Ramos (cell line): ENCODE measurements around the gene MYO1A.
"Not testable (repeated sequence)": the region's sequence is repeated elsewhere in the genome, so short reads cannot be mapped to it uniquely, and the experiment has no call there.

ENCODE experiments used
- in situ Hi-C: fragments of 300-500 bp; cut with MboI; formaldehyde crosslinking; loops from one replicate; pipeline ENCODE4 v1.14.3; 2022; ENCODE audit warnings: low sequenced_read_pairs; ENCODE audit not compliant: unreplicated experiment

The MYO1A gene

DNA sequence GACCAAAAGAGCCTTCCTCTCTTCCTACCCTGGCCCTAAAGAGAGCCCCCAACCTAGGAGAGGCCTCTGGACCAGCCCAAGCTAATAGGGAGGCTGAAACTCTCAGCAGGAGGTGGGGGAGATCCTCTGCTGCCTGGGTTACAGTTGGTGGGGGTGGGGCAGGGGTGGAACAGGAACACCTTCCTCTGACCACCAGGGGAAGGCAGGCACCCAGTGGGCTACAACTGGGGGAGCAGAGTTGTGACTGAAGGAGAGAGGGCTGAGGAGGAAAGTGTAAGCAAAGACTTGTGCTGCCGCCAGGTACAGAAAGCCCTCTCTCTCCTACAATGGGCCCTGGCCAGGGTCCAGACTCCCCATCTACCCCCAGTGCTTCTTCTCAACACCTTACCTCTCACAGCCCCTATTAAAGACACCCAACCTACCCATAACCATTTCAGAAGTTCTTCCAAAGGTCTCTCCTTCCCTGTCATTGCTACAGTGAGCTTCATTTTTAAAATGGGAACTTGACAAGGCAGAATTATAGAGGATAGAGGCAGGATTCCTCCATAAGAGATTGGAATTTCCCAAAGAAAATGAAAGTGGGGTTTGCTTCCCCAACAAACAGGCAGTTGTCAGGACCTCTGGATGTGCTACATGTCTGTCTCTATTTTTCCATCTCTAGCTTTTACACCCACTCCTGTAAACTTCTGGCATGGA lies 1.4 kb downstream of the MYO1A start:
- in situ Hi-C loops, result no loop called here

DNA sequence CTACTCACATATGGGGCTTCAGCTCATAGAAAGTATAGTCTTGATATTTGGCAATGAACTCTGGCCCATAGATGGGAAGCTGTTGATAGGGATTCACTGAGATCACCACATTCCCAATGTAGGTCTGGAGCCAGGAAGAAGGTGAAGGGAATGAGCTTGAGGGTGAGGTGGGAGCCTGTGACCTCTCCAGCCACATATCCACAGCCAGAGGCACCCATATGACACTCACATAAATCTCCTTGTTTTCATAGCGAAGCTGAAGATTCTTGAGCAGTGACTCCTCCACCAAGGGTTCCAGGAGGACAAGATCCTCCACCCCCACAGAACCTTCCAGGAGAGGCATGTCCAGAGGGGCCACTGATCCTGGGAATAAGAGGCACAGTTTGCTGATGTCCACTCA lies 1.9 kb downstream of the MYO1A start:
- in situ Hi-C loops, result no loop called here

- in situ Hi-C loops, result no loop called here
These were observed 2.7 kb downstream of the MYO1A start for GRCh38 chr12:57046947-57047890.

- in situ Hi-C loops, result no loop called here
These were observed 3.7 kb downstream of the MYO1A start for GRCh38 chr12:57046086-57046791.

- in situ Hi-C loops, result no loop called here
These were observed 5.0 kb downstream of the MYO1A start for GRCh38 chr12:57044889-57045288.

GRCh38 chr12:57044468-57044867 lies 5.5 kb downstream of the MYO1A start:
- in situ Hi-C loops, result no loop called here

DNA sequence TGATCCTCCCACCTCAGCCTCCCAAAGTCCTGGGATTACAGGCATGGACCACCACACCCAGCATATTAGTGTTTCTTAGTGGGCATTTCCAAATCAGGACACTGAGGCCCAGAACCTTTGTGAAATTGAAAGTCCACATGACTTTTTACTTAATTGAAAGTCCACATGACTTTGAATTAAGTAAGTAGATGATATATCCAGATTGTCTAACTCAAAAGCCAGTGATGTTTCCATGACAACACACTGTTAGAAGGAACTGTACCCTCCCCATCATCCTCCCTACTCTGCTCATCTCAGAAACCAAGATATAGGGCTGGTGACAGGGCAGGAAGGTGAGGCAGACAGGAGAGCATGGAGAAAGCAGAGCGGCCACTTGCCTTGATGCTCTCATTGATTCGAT lies 7.2 kb downstream of the MYO1A start:
- in situ Hi-C loops, result no loop called here

DNA sequence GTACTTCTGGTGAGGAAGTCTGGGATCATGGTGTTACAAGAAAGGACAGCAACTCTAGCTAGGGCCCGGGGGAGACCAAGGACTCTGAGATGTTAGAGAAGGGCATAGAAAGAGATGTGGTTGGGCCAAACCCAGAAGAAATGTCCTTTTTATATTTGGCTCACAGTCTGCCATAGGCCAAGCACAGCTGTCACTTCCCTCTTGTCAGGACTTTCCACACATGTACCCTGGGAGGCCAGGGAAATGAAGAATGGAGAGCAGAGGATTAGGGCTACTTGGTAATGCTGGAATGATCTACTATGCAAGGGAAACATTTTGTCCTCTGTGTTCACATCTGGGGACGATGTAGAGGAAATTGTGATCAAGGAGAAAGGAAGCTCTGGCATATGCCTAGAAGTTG lies 9.2 kb downstream of the MYO1A start:
- in situ Hi-C loops, result no loop called here

- in situ Hi-C loops, result no loop called here
These were observed 9.7 kb downstream of the MYO1A start for GRCh38 chr12:57040211-57040610.

DNA sequence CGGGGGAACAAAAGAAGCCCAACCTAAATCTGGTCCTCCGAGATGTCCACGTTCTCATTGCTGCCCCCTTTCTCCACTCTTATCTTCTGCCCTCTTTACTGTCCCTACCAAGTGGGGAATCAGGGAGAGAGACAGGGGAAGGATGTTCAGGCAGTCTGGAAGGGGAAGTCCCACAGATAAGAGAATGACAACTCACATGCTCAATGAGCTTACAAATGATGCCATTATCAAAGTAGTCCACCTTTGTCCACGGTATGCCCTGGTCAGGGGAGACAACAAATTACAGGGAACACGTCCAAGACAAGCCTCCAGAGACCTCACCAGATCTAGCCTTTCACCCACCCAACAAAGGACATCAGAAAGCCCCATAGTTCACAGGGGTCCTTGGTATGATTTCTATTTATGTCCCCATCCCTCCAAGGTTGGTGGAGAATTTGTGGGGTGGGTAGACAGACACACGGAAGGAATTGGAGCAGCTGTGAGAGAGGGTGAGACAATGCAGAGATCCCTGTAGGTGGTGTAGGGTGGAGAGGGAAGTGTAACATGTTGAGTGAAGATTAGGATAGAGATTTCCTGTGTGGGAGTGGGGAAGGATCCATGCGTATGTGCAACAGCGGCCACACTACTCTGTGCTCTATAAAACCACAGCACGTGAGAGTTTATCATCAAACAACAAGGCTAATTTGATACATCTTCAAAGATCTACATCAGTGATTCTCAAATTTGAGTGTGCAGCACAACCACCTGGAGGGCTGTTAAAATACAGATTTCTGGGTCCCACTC lies 10.7 kb downstream of the MYO1A start:
- in situ Hi-C loops, result no loop called here

- in situ Hi-C loops, result no loop called here
These were observed 12.7 kb downstream of the MYO1A start for GRCh38 chr12:57037264-57037663.

DNA sequence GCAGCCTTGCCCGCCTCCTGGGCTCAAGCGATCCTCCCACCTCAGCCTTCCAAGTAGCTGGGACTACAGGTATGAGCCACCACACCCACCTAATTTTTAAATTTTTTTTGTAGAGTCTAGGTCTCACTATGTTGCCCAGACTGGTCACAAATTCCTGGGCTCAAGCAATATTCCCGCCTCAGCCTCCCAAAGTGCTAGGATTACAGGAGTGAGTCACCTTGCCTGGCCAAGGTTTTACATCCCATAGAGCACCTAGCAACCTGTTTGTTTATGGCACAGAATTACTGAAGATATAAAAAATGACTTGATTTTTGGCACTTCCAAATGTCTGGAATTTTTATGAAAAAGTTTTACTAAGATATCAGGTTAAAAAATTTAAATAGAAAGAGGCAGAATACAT lies 16.5 kb downstream of the MYO1A start:
- in situ Hi-C loops, result no loop called here

DNA sequence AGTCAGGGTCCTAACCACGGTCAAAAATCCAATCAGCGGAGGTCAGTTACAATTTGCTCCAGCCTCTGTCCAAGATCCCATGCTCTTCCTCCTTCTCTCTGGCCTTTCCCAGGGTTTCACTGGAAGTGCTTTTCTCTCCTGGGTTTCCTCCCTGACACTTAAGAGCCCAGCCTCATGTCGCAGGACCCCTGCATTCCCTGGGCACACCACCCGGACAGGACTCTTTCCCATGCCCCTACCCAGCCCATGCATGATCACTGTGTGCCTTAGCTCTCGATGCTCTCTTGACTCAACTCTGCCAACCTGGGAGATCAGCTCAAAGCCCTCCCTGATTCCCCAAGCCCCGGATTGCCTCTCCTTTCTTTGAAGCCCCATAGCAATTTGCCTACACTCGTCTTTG lies 18.1 kb downstream of the MYO1A start:
- in situ Hi-C loops, result no loop called here

GRCh38 chr12:57031138-57031725 lies 18.7 kb downstream of the MYO1A start:
- in situ Hi-C loops, result no loop called here

- in situ Hi-C loops, result no loop called here
These were observed 20.5 kb downstream of the MYO1A start for GRCh38 chr12:57029457-57029856.

DNA sequence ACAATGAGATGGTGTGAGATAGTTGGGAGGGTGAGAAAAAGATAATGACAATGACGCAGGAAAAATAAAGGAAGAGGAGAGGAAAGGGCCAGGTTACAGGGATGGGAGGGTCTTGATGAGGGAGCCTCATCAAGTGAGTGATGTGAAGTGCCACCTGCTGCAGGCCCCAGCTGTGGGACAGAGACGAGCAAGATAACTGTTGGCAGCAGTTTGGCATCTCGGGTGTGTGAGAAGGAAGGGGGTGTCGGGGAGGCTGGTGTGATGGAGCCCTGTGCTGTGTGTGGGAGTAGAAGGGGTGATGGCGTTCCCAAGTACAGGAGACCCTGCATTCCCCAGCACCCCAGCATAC lies 22.1 kb downstream of the MYO1A start:
- in situ Hi-C loops, result no loop called here

GRCh38 chr12:57027011-57027804 lies 22.7 kb downstream of the MYO1A start:
- in situ Hi-C loops, result no loop called here

DNA sequence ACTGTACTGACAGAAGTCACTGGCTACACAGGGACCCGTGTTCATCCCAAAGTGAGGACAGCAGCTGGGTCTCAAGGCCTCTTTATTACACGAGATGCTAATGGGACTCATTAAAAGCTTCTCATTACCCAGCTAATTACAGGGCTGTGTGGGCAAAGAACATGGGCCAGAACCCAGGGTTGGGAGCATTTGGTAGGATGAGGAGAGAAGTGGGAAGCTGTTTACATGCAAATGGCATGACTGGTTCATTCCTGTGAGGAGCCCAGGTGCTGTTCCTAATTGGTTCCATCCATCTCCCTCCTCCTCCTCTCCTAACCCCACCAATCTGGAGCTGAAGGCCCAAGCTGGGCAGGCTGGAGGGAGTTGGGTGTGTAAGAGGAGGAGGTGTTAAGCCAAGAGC lies 24.7 kb downstream of the MYO1A start:
- in situ Hi-C loops, result no loop called here

DNA sequence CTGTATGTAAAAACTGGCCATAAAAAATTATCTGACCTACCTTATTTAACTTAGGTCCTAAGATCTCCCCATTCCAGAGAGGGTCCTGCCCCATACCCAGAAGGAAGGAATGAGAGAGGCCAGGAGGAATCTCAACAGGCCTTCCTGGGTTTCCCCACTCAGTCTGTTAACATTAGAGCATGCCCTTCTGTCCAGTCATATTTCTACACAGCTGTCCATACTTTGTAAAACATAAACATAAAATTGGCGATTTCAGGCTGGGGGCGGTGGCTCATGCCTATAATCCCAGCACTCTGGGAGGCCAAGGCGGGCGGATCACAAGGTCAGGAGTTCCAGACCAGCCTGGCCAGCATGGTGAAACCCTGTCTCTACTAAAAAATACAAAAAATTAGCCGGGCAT lies 27.6 kb downstream of the MYO1A start:
- in situ Hi-C loops, result not testable (repeated sequence)
